ENCODE measurements around the gene AGPS.

Gene AGPS

DNA sequence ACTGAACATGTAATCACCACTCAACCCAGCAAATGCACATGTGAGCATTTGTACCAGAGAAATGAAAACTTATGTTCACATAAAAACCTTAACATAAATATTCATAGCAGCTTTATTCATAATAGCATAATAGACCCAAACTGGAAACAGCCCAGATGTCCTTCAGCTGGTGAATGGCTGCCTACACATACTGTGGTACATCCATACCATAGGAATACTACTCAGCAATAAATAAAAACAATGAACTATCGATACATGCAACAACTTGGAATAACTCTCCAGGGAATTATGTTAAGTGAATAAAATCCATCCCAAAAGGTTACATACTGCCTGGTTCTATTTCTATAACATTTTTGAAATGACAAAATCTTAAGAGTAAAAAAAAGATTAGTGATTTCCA lies 140.0 kb downstream of the AGPS start:
- DNase-seq: no peak

DNA sequence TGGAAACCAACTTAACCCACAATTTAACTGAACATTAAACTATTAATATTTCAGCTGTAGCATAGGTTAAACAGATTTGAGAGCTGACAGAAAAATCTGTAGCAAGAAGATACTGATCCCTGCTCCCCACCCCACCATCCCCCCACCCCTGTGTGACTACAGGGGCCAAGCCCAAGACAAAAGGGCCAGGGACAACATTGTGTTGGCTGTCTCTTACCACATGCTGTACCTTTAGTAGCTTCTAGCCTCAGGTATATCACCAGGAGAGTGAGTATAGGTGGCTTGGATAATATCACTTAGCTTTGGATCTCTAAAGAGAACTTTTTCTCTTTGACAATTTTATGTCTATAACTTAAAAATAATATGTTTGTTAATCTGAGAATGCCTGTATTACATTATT lies 140.7 kb downstream of the AGPS start:
- DNase-seq: no peak

DNA sequence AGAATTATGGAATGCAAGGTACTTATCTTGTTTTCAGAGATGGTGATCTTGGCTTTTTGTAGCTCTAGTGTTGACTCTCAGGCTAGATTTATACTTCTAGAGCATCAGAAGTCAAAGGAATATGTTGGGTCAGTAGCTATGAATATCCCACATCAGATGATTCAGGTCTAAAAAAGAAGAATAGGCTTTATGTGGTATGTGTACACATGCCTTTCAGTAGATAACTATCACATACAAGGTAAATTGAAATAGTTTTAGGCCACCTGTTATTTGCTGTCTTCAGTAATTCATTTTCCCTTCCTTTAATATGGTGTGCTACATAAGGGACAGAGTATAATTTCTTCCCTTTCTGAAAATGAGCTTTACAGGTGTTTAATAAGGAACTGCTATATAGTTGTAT lies 142.4 kb downstream of the AGPS start:
- DNase-seq: no peak

- no peak for DNase-seq
Observed at GRCh38 chr2:177535958-177536504, 143.5 kb downstream of the AGPS start.

GRCh38 chr2:177537213-177537612 lies 144.6 kb downstream of the AGPS start:
- no peak for DNase-seq

DNA sequence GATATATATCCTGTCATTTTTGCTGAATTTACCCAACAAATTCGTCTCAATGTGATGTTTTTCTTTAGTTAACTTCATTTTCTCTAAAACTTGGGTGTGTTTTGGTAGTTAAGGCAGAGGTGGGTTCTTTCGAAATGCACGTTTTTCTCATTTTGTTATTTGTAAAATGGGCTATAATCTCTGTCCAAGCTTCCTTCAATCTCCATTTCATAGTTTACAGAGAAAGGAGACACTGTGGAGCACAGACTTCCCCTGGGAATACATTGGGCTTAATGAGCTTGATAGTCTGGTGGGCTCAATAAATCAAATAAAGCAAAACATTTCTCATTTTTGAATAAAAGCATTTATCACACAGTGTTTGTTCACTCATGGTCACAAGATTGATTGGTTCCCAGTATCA lies 145.1 kb downstream of the AGPS start:
- no peak for DNase-seq

- no peak for DNase-seq
Observed at GRCh38 chr2:177538323-177538722, 145.8 kb downstream of the AGPS start.

GRCh38 chr2:177540283-177540682 lies 147.7 kb downstream of the AGPS start:
- no peak for DNase-seq

- DNase-seq: no peak
Observed at GRCh38 chr2:177541258-177541991, 148.9 kb downstream of the AGPS start.

GRCh38 chr2:177542396-177542795 lies 149.8 kb downstream of the AGPS start:
- DNase-seq: no peak

DNA sequence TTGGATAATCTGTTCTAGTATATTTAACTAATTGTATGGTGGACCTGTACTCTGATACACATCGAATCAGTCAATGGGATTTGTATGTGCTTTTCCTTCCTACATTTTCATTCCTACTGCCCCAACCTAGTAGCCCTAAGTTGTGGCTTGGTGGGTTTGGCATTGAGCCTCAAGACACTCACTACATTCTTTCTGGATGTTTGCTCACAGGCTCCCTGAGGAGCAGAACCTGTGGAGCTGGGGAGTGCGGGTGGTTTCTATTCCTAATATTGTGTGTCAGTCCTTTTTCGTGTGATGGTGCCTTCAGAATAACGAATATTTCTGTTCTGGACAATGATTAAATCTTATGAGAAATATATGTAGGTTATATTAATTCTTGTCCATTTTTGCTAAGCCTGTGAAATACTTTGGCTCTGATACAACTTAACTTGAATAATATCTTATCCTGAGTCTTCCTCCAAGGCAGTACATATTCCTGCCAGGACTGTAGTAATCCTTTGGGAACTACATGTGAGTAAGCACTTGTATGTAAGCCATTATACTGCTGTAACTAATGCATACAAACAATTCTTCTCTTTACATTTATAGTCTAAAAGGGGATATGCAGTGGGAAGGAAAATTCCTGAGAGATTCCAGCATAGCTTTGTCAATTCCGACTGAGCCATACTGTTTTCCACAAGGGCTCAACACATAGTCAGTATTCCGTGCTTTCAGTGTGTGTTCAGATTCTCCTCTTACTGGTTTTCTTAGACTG lies 150.6 kb downstream of the AGPS start:
- DNase-seq: peak; percentile 96

DNA sequence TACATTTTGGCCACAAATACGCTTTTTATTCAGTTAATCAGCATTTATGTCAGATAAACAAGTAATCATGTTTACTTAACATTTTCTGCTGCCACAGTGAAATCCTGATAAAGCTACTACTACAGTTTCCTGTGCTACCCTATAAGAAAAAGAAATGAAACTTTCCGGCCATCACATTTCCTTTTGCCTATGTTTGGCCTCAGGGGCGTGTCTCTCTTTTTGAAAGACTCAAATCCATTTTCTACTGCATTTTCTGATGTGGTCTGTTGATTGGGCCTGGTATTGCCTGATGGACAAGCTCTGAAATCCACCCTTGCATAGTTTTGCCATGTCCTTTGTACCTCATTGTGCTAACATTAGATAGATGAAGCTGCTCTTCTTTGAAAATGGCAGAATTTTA lies 152.6 kb downstream of the AGPS start:
- DNase-seq: no peak

GRCh38 chr2:177545981-177546585 lies 153.5 kb downstream of the AGPS start:
- DNase-seq: peak; percentile 65

- DNase-seq: no peak
Observed at GRCh38 chr2:177547122-177547521, 154.5 kb downstream of the AGPS start.

- DNase-seq: no peak
Observed at GRCh38 chr2:177547772-177548171, 155.2 kb downstream of the AGPS start.

DNA sequence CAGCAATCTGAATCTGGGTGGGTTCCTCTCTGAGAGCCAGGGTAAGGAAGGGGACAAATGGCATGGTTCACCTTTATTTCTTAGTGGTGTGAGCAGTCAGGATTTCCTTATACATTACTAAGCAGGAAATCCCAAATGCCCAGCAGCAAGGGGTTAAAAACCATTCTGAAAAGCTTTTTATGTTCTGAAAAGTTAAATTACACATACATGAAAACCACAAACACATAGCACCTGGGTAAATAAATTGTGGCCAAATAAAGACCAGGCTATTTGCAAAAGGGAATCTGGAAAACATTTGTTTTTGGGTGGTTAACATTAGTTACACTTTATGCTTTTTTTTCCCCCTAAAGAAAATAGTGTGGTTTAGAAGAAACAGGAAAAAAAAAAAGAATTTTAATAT lies 156.1 kb downstream of the AGPS start:
- no peak for DNase-seq

DNA sequence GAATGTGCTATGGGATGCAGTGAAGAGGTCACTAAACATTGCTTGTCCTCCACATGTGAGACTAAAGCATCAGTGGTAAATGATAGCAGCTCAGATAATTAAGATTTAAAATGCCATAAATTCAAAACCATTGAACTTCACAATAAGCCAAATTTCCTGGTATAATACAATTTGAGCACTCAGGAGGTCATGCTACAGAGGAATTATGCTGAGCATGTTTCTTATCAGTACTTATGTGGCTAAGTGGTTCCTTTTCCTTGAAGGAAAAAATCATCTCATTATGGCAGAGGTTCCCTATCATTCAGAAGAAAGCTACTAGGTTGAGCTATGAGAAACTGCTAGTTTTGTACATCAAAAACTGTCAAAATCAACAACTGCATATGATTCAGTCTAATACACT lies 156.6 kb downstream of the AGPS start:
- DNase-seq: no peak

DNA sequence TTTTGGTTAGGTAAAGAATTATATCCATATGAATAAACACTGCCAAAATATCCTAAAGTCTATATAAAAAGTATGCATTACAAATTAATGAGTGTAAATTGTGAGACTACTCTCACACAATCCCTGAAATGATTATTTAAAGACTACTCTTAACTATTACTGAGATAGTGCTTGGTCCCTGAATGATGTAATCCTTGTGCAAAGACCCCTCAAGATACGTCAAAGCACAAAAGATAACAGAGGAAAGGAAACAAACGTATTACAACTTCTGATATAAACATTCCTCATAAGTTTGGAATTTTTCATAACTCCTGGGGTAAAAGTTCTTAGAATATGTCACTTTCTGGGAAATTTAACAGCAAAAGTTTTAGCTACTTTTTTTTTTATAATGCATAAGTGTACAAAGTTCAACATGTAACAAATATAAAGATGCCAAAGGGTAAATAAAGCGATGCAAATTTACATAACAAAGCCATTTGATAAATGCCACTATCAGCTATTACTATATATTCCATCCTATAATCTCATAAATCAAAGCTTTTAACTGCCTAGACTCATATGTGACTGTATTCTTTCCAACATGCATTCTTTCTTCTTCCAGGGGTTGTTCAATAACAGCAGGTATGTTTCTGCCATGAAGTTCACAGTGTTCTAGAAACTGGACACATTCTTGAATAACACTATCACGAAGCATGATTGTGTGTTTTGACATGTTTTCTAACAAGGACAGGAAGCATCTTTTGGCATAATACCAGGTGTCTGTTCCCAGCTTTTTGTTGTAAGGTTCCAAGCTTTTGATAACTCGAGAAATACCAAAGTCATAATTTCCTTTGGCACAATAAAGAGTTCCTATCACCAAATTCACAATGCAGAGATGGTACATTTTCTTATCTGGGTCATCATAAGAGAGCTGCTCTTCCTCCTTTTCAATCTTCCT lies 158.0 kb downstream of the AGPS start:
- peak; percentile 50 for DNase-seq

- peak; percentile 73 for DNase-seq
Observed at GRCh38 chr2:177551360-177551759, 158.8 kb downstream of the AGPS start.

- DNase-seq: peak; percentile 18
Observed at GRCh38 chr2:177551989-177552421, 159.4 kb downstream of the AGPS start.

GRCh38 chr2:177552422-177553175 lies 160.0 kb downstream of the AGPS start:
- DNase-seq: peak; percentile 88

All from fibroblast of upper back skin (primary cell).